Activated naive CD8-positive, alpha-beta T cell treated with anti-CD3 and anti-CD28 coated beads for 36 hours (primary cell): ENCODE results near the gene PHF12. TPM values are rescaled to one million over a fixed set of nuclear protein-coding genes. Genes with fewer than 3 reads are reported as not detected.
"Not testable (repeated sequence)": the region's sequence is repeated elsewhere in the genome, so short reads cannot be mapped to it uniquely, and the experiment has no call there.

Experiments
- DNase-seq: peaks from one replicate; pipeline ENCODE4 v3.0.0; 2021
- H3K27ac Mint-ChIP-seq: one replicate; pipeline ENCODE4 v1.8.0; 2022; ENCODE audit warnings: mild to moderate bottlenecking, moderate library complexity, mixed read lengths
- H3K27me3 Mint-ChIP-seq: one replicate; pipeline ENCODE4 v1.8.0; 2022; ENCODE audit warnings: mild to moderate bottlenecking, mixed read lengths
- H3K36me3 Mint-ChIP-seq: one replicate; pipeline ENCODE4 v1.8.0; 2021; ENCODE audit warnings: mild to moderate bottlenecking, mixed read lengths
- H3K4me1 Mint-ChIP-seq: one replicate; pipeline ENCODE4 v1.8.0; 2021; ENCODE audit warnings: mixed read lengths
- H3K4me3 Mint-ChIP-seq: one replicate; pipeline ENCODE4 v1.8.0; 2022; ENCODE audit warnings: mild to moderate bottlenecking, moderate library complexity, mixed read lengths
- H3K9me3 Mint-ChIP-seq: one replicate; pipeline ENCODE4 v1.8.0; 2022; ENCODE audit warnings: mixed read lengths
- total RNA-seq, 2 experiments: library from RNA; stranded (reverse); gene quantifications; one replicate each; pipeline ENCODE4 v1.2.3, GENCODE V29; 2021

The PHF12 gene
- total RNA-seq, 2 experiments from 2014 or later = 41.4 to 45.7 TPM

DNA sequence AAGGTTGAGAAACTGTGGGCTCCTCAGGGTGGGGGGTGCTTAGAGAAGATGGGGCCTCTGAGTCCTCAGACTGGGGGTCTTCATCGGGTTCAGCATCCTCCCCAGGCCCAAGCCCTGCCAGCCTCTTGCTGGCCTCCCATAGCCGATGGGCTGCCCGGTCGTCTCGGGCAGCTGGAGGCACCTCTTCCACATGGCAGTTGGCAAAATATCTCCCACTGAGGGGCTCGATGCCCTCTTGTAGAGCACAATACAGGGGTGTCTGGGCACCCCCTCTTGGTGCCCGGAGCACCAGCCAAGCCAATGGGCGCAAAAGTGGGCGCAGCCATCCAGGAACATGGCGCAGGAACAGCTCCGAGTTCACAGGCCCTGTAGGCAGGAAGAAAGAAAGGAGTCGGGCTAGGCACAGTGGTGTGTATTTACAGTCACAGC lies 52.8 kb downstream of the PHF12 start:
- no peak for DNase-seq
- Mint-ChIP-seq H3K27ac (no peak overlapping the region), H3K27me3 (no peaks in the 10 kb centered on the region), H3K36me3 (peaks cover 39% of the 10 kb centered on the region), H3K4me3 (peak overlapping the region; percentile 1), H3K4me1 (peaks cover 59% of the 10 kb centered on the region), H3K9me3 (no peaks in the 10 kb centered on the region)

DNA sequence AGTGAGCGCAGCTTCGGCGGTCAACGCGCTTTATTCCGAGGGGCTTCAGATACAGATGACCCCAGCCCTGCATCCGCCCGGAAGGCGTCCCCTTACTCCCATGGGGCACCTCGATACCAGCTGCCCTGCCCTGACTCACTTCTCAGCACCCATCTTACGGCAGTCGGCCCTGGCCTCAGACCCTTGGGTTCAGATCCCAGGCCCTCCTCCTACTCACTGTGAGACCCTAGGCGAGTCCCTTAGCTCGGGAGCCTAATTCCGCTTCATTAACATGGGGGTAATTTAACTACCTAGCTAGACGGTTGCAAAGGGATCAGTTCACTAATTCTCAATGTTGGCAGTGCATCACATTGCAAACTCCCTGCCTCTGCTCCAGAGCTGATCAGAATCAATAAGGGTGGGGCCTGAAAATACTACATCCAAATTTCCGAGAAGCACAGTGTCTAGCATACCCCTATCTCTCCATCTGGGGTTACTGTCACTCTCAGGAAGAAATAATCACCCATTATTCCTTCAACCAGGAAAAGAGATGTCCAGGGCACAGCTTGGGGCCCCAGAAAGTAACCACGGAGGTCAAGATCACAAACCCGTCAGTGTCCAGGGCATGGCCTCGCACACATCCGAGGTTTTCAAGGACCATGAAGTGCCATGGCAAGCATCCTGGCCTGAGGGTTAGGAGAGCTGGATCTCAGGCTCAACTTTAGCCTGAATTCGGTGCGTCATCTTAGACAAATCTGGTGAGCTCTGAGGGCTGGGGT lies 53.4 kb downstream of the PHF12 start:
- Mint-ChIP-seq H3K4me1 (peaks cover 60% of the 10 kb centered on the region), H3K27me3 (no peaks in the 10 kb centered on the region), H3K9me3 (no peaks in the 10 kb centered on the region), H3K36me3 (peaks cover 43% of the 10 kb centered on the region), H3K27ac (peak overlapping the region; percentile 95), H3K4me3 (peak overlapping the region; percentile 94)
- no peak for DNase-seq

DNA sequence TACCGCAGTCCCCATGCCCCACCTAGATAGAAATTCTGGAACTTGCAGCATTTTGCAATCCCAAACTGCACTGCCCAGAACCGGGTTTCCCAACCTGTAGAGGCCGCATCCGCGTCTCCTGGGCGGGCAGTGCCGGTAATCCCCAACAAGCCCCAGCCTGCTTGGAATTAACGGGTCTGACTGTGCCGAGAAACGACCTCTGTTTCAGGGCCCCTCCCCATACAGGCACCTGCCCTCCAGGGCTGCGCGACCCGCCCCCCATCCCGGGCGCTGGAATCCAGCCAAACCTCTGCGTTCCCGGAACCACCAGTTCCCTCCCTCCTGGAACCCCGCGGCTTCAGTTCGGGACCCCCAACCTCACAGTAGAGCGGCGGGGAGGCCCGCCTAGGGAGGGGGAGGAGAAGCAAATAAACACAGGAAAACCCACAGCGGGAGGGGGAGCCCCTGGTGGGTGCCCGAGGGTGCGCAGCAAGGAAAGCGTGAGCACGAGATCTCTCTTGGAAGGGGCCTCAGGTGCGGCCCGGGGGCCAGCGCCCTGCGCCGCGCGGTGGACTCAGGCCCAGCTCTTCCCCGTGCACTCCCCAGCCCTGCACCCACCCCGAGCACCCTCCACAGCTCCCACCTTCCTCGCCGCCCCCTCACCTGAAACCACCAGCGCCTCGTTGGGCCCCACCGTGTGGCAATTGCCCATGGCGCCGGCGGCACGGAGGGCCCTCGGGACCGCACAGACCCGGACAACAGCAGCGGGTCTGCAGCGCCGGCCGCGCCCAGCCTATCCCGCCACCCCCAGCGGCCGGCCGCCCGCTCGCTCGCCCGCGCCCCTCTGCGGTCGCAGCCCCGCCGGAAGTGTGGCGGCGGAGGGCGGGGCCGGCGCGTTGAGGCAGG lies 54.2 kb downstream of the PHF12 start, which contains the start of gene FLOT2:
TSS of gene FLOT2 (minus strand) at position 850 of the 885 bp plus-strand sequence. CDS start at position 691, 159 bp downstream.
- Mint-ChIP-seq H3K36me3 (peaks cover 46% of the 10 kb centered on the region), H3K4me1 (peaks cover 64% of the 10 kb centered on the region), H3K27ac (peak within 1 kb of the TSS; percentile 95), H3K9me3 (no peaks in the 10 kb centered on the region), H3K27me3 (no peaks in the 10 kb centered on the region), H3K4me3 (peak within 1 kb of the TSS; percentile 94)
- peak; percentile 74 for DNase-seq

DNA sequence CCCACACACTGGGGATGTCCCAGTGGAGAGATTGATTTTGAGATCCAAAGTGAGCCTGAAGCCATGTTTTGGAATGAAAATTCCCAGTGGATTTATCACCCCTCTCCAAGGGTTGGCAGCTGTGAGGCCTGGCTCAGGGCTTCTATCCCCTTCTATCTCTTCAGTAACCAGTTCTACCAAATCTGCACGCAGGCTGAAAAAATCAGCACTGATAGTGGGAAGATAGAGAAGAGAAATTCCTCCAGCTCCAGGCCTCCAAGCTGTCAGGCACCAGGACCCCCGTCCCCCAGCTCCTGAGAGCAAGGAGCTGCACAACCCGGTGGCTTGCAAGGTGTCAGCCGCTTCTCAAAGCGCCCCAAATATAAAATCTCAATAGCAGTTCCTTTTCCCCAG lies 54.8 kb downstream of the PHF12 start:
- Mint-ChIP-seq H3K27ac (peak overlapping the region; percentile 95), H3K9me3 (no peaks in the 10 kb centered on the region), H3K4me1 (peaks cover 64% of the 10 kb centered on the region), H3K4me3 (peak overlapping the region; percentile 94), H3K36me3 (peaks cover 47% of the 10 kb centered on the region), H3K27me3 (no peaks in the 10 kb centered on the region)
- DNase-seq = no peak

DNA sequence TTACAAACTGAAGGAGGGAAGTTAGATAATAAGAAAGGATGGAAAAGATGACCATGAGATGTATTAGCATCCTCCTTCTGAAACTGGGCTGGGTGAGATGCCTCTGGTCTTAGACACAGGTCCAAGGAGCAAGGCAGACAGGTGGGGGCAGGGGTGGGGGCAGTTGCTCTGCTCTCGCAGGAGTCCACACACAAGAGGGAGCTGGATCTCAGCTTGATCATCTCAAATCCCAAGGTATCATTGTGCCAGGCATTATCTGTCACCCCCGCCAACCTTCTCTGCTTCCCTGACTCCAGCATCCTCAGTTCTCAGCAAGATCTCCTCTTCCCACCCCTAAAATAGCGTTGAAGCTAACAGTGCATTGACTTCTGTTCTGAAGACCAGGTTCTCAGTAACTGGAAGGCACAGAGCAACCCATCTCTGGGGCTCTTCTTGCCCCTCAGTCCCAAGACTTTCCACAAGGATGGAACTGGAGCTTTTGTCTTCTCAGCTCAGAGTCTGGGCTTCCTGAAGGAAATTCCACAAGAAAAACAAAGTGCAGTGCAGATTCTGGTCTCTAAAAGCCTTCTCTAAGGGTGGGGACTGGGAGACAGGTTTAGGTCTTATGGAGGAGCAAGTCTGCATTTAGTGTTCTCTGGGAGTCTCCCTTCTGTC lies 55.4 kb downstream of the PHF12 start:
- no peak for DNase-seq
- no peaks in the 10 kb centered on the region for H3K27me3 Mint-ChIP-seq
- H3K9me3 Mint-ChIP-seq = no peaks in the 10 kb centered on the region
- peak overlapping the region; percentile 95 for H3K27ac Mint-ChIP-seq
- H3K36me3 Mint-ChIP-seq = peaks cover 50% of the 10 kb centered on the region
- peaks cover 68% of the 10 kb centered on the region for H3K4me1 Mint-ChIP-seq
- H3K4me3 Mint-ChIP-seq = peak overlapping the region; percentile 94

DNA sequence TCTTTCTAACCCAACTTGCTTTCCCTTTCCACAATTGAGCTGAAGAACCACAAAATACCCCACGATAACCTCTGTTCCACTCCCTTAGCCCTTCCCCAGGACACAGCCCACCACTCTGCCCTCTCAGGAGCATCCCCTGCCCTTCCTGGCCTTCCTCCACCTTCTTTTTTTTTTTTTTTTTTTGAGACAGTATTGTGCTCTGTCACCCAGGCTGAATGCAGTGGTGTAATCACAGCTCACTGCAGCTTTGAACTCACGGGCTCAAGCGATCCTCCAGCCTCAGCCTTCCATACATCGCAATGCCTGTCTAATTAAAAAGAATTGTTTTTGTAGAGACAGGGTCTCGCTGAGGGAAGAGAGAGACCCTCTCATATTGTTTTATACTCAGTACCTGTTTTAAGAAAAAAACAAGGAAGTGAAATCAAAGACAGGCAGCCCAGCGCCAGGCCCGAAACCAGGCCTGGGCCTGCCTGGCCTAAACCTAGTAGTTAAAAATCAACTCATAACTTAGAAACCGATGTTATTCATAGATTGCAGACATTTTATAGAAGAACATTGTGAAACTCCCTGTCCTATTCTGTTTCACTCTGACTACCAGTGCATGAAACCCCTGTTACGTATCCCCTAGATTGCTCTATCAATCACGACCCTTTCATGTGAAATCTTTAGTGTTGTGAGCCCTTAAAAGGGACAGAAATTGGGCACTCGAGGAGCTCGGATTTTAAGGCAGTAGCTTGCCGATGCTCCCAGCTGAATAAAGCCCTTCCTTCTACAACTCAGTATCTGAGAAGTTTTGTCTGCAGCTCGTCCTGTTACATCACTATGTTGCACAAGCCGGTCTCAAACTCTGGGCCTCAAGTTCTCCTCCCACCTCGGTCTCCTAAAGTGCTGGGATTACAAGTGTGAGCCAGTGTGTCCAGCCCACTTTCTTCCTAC lies 57.8 kb downstream of the PHF12 start:
- H3K36me3 Mint-ChIP-seq = peaks cover 31% of the 10 kb centered on the region
- peak; percentile 36 for DNase-seq
- H3K4me3 Mint-ChIP-seq = peak overlapping the region; percentile 72

DNA sequence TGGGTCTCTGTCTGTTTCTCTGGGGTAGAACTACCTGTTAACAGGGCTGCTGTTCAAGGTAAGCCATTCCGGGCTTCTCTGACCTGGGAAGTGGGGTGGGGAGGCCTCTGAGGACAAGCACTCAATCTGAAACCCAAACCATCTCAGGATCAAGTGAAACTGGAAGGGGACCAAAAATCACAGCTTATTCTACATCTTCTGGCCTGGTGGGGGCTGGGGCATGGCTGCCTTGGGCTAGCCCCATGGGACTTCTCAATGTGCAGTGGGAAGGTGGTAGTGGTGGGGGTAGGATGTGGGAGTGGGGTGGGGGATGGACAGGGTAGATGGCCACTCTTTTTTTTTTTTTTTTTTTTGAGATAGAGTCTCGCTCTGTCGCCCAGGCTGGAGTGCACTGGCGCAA lies 59.3 kb downstream of the PHF12 start:
- H3K36me3 Mint-ChIP-seq = peaks cover 21% of the 10 kb centered on the region
- no peaks in the 10 kb centered on the region for H3K9me3 Mint-ChIP-seq
- H3K4me1 Mint-ChIP-seq = peaks cover 65% of the 10 kb centered on the region
- H3K4me3 Mint-ChIP-seq = no peak overlapping the region
- H3K27me3 Mint-ChIP-seq = no peaks in the 10 kb centered on the region
- H3K27ac Mint-ChIP-seq = peak overlapping the region; percentile 77
- DNase-seq = no peak

More for the DNA sequence above, 57.8 kb downstream of the PHF12 start:
- H3K27ac Mint-ChIP-seq = peak overlapping the region; percentile 99
- H3K9me3 Mint-ChIP-seq, H3K27me3 Mint-ChIP-seq: not testable (repeated sequence)
- peaks cover 69% of the 10 kb centered on the region for H3K4me1 Mint-ChIP-seq

DNA sequence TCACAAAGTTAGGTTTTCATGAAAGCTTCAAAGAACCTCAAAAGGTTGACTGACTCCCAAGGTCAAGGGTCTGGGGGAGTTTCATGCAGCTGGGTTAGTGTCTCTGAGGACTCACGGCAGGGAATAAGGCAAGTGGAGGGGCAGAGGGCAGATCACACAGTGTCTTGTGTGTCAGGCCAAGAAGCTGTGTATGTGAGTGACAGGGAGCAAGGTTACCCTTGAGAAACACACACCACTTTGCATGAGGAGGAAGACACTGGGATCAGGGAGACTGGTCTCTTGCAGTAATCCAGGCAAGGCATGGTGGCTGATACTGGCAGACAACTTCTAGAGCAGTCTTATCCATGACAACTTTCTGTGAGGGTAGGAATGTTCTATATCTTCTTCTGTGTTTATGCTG lies 60.1 kb downstream of the PHF12 start:
- Mint-ChIP-seq H3K36me3 (peaks cover 21% of the 10 kb centered on the region), H3K9me3 (no peaks in the 10 kb centered on the region), H3K4me3 (peak overlapping the region; percentile 25), H3K4me1 (peaks cover 59% of the 10 kb centered on the region), H3K27ac (peak overlapping the region; percentile 77), H3K27me3 (no peaks in the 10 kb centered on the region)
- DNase-seq = no peak

DNA sequence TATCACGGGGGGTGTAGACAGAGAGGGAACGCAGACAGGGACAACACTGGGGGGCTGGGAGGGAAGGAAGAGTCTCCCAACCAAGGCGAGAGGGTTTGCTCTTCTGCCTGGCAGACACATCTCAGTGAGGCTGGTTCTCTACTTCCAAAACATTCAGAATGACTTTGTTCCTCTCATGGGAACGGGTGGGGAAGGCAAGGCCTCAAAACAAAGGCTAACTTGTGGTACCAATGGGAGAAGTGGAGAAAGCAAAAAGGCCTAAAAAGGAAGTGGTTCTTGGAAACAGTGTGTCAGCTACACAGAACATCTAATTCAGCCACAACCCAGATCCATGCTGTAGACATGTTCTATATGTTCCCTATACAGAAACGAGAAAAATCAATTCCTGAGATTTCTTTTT lies 61.3 kb downstream of the PHF12 start:
- no peaks in the 10 kb centered on the region for H3K9me3 Mint-ChIP-seq
- peak overlapping the region; percentile 64 for H3K27ac Mint-ChIP-seq
- no peak overlapping the region for H3K4me3 Mint-ChIP-seq
- DNase-seq = no peak
- no peaks in the 10 kb centered on the region for H3K27me3 Mint-ChIP-seq
- H3K36me3 Mint-ChIP-seq = peaks cover 21% of the 10 kb centered on the region
- H3K4me1 Mint-ChIP-seq = peaks cover 49% of the 10 kb centered on the region

DNA sequence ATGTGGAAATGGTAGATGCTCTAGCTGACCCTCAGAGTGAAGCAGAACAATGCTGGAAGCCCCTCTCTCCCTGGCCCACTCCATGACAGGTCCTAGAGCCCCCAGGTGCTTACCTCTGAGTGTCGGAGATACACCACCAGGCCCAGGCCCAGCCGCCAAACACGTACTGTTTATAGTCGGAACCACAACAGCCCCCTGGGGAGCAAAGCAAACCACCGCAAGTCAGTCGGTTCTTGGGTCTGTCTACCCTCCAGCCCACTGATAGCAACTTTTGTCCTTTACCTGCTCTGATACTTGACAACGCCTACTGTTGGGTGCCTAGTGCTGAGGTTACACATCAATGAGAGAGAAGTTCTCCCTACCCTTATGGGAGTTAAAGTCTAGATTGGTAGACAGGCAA lies 62.5 kb downstream of the PHF12 start:
- Mint-ChIP-seq H3K27me3 (no peaks in the 10 kb centered on the region), H3K27ac (no peak overlapping the region), H3K36me3 (peaks cover 21% of the 10 kb centered on the region), H3K4me1 (peaks cover 43% of the 10 kb centered on the region), H3K4me3 (no peak overlapping the region), H3K9me3 (no peaks in the 10 kb centered on the region)
- DNase-seq = no peak

DNA sequence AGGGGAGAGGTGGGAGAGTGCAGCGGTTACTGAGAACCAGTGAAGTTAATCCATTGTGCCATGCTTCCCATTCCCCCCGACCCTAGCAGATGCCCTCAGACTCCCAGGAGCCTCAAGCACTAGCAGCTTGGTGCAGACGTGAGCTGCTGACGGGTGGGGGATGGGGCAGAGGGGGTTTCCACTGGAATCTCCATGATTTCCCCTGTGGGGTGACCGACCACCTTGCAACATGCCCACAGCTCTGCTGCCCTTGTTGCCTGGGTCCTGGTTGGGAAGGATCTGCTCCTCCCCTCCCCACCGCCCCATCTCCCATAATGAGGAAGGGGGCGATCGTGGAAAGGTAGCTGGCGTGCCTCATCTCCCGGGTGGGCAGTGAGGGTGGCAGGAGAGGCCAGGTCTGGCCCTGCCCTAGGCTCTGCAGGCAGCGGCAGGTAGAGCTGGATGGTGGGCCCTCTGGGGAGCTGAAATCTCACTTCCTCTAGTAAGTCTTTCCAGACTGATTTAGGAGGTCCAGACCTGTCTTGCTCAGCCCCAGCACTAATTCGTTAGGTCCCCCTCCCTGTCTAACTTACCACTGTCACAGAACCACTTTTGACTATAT lies 63.3 kb downstream of the PHF12 start:
- no peaks in the 10 kb centered on the region for H3K27me3 Mint-ChIP-seq
- peaks cover 17% of the 10 kb centered on the region for H3K36me3 Mint-ChIP-seq
- H3K4me3 Mint-ChIP-seq = no peak overlapping the region
- no peaks in the 10 kb centered on the region for H3K9me3 Mint-ChIP-seq
- H3K27ac Mint-ChIP-seq = peak overlapping the region; percentile 38
- peaks cover 34% of the 10 kb centered on the region for H3K4me1 Mint-ChIP-seq
- no peak for DNase-seq

DNA sequence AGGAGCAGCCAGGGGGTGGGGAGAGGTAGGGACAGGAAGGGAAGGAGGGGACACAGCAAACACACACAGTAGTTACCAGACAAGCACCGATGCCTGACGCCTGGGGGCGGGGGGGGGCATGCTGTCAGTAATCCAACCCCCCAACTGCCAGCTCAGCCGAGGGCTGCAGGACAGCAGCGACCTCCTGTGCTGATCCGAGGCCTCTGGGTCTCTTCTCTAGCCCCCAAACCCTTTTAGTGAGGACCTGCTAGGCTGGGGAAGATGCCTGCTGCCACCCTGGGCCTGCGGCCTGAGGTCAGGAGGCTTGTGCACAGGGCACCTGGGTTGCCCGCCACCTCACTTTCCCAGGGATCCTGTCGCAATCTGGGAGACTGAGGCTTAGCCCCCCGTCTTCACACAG lies 65.4 kb downstream of the PHF12 start:
- H3K36me3 Mint-ChIP-seq = peaks cover 2% of the 10 kb centered on the region
- no peak overlapping the region for H3K27ac Mint-ChIP-seq
- no peak for DNase-seq
- peaks cover 17% of the 10 kb centered on the region for H3K4me1 Mint-ChIP-seq
- H3K4me3 Mint-ChIP-seq = no peak overlapping the region
- H3K27me3 Mint-ChIP-seq = no peaks in the 10 kb centered on the region
- H3K9me3 Mint-ChIP-seq = no peaks in the 10 kb centered on the region

DNA sequence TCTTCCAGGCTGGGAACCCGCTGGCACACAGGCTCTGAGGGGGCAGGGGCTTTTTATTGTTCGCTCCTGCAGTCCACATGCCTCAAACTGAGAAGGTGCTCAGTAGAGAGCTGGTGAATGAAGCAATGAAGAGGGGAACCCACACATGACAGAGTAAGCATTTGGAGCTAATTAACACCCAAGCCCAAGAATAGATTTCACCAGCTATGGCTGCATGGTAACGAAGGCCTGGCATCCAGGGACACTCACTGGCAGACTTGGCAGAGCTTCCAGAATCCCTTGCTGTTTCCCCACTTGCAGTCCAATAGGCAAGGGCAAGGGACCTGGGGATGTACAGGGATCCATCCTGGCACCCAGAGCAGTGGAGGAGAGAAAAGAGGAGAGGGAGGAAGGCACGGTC lies 66.0 kb downstream of the PHF12 start:
- Mint-ChIP-seq H3K27ac (no peak overlapping the region), H3K27me3 (no peaks in the 10 kb centered on the region), H3K4me1 (peaks cover 13% of the 10 kb centered on the region), H3K4me3 (no peak overlapping the region), H3K9me3 (no peaks in the 10 kb centered on the region), H3K36me3 (no peaks in the 10 kb centered on the region)
- DNase-seq = no peak
